ENCODE measurements around the gene ITPKC. TPM values are rescaled to one million over a fixed set of nuclear protein-coding genes. Genes with fewer than 3 reads are reported as not detected.
"Not testable (repeated sequence)": the region's sequence is repeated elsewhere in the genome, so short reads cannot be mapped to it uniquely, and the experiment has no call there.

ITPKC gene
- polyA plus RNA-seq, 1 experiment: 8.9 TPM

DNA sequence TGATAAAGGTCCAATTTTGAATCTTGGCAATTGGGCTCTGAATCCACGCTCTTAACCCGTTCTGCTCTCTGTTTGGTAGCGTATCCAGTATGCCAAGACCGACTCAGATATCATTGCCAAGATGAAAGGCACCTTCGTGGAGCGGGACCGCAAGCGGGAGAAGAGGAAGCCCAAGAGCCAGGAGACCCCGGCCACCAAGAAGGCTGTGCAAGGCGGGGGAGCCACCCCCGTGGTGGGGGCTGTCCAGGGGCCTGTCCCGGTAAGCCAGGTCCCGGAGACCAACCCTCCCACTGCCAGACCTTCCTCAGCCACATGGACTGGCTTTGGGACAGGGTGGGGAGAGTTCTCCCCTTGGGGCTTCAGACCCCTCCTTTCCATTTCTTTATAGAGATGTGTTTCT, 42.4 kb downstream of the ITPKC start:
- no peaks in the 10 kb centered on the region for H3K27me3 ChIP-seq (ENCODE audit: control insufficient read depth, insufficient read depth, low read length)
- H3K9me3 ChIP-seq (ENCODE audit: control insufficient read depth, insufficient read depth, low read length): no peaks in the 10 kb centered on the region; the same call in 1 of the 2 replicates
- POLR2A ChIA-PET: no interaction called here
- no peak overlapping the region for H3K27ac ChIP-seq (ENCODE audit: low read depth, low read length)
- CTCF ChIA-PET: no interaction called here
- no peak overlapping the region for H3K4me3 ChIP-seq (ENCODE audit: low read depth, low read length)
- TF ChIP-seq, protein P1, sequence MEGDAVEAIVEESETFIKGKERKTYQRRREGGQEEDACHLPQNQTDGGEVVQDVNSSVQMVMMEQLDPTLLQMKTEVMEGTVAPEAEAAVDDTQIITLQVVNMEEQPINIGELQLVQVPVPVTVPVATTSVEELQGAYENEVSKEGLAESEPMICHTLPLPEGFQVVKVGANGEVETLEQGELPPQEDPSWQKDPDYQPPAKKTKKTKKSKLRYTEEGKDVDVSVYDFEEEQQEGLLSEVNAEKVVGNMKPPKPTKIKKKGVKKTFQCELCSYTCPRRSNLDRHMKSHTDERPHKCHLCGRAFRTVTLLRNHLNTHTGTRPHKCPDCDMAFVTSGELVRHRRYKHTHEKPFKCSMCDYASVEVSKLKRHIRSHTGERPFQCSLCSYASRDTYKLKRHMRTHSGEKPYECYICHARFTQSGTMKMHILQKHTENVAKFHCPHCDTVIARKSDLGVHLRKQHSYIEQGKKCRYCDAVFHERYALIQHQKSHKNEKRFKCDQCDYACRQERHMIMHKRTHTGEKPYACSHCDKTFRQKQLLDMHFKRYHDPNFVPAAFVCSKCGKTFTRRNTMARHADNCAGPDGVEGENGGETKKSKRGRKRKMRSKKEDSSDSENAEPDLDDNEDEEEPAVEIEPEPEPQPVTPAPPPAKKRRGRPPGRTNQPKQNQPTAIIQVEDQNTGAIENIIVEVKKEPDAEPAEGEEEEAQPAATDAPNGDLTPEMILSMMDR (IDR thresholded peaks at IDR 0.05; ENCODE audit: low read depth, low read length): no peak
- no peak for DNase-seq (ENCODE audit: low read depth, low spot score)

DNA sequence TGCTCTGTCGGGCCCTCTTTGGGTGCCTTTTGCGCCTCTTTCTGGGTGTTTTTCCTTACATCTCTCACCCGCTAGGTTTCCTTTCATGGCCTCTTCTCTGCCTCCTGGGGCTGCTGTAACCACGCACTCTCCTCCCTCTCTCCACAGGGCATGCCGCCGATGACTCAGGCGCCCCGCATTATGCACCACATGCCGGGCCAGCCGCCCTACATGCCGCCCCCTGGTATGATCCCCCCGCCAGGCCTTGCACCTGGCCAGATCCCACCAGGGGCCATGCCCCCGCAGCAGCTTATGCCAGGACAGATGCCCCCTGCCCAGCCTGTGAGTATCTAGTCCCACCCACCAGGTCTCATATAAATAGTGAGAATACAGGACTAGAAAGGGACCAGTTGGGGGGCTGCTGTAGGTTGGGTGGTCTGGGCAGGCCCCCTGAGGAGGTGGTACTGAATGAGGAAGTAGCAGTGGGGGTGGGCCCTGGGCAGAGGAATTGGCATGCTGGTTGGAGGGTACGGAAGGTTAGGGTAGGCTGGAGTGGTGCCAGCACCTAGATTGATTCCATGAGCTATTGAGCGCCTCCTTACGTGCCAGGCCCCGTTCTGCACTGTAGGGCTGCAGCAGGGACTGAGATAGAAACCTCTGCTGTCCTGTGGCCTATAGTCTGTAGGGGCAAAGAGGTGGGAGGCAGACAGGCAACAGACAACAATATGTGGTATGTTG, 46.0 kb downstream of the ITPKC start:
- no peak overlapping the region for H3K27ac ChIP-seq (ENCODE audit: low read depth, low read length)
- H3K4me3 ChIP-seq (ENCODE audit: low read depth, low read length): no peak overlapping the region
- no peak for DNase-seq (ENCODE audit: low read depth, low spot score)
- TF ChIP-seq, protein P1 (IDR thresholded peaks at IDR 0.05; ENCODE audit: low read depth, low read length): no peak
- no peaks in the 10 kb centered on the region for H3K27me3 ChIP-seq (ENCODE audit: control insufficient read depth, insufficient read depth, low read length)
- H3K9me3 ChIP-seq (ENCODE audit: control insufficient read depth, insufficient read depth, low read length): no peaks in the 10 kb centered on the region; the same call in 1 of the 2 replicates
- ChIA-PET POLR2A (no interaction called here), CTCF (no interaction called here)

DNA sequence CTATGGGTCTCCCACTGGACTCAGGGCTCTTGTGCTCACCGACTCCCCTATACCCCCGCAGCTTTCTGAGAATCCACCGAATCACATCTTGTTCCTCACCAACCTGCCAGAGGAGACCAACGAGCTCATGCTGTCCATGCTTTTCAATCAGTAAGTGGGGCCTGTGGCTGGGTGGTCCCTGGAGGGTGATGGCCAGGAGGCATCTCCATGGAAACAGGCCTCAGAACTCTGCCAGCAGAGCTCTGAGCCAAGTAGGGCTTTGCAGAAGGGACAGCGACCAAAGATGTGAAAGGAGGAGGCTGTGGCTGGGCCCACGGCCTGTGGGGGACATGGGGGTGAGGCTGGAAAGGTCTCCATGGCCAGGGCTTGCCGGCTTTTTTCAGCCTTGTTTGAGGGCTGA, 46.6 kb downstream of the ITPKC start:
- TF ChIP-seq, protein P1 (IDR thresholded peaks at IDR 0.05; ENCODE audit: low read depth, low read length): no peak
- no peaks in the 10 kb centered on the region; the same call in 1 of the 2 replicates for H3K9me3 ChIP-seq (ENCODE audit: control insufficient read depth, insufficient read depth, low read length)
- DNase-seq (ENCODE audit: low read depth, low spot score): no peak
- H3K27me3 ChIP-seq (ENCODE audit: control insufficient read depth, insufficient read depth, low read length): no peaks in the 10 kb centered on the region
- CTCF ChIA-PET: interaction anchor here (0.6 kb wide), 1 partner anchor 545 kb away, joined by 3 read pairs; no protein-coding TSS in a partner anchor
- no peak overlapping the region for H3K27ac ChIP-seq (ENCODE audit: low read depth, low read length)
- no peak overlapping the region for H3K4me3 ChIP-seq (ENCODE audit: low read depth, low read length)
- POLR2A ChIA-PET: no interaction called here

DNA sequence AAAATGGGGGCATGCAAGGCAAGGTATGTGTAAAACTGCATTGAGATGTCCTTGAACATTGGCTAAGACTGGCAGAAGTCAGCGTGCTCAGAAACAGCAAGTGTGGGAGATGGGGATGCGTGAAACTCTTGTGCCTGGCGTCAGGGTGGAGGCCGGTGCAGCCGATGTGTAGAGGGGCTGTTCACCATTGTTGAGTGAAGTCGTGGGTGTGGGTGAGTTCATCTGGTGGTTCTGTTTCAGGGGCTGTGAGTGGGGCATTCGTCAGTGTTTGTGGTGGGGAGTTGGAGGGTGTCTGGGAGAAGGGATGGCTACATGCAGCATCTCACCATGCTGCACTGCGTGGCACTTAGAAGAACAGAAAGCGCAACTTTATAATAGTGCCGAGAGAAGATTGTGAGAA, 47.1 kb downstream of the ITPKC start:
- TF ChIP-seq, protein P1 (IDR thresholded peaks at IDR 0.05; ENCODE audit: low read depth, low read length): no peak
- Histone ChIP-seq H3K27ac (ENCODE audit: low read depth, low read length) (no peak overlapping the region), H3K9me3 (ENCODE audit: control insufficient read depth, insufficient read depth, low read length) (no peaks in the 10 kb centered on the region; the same call in 1 of the 2 replicates), H3K4me3 (ENCODE audit: low read depth, low read length) (no peak overlapping the region), H3K27me3 (ENCODE audit: control insufficient read depth, insufficient read depth, low read length) (no peaks in the 10 kb centered on the region)
- ChIA-PET CTCF (interaction anchor here (0.6 kb wide), 1 partner anchor 545 kb away, joined by 3 read pairs; no protein-coding TSS in a partner anchor), POLR2A (no interaction called here)
- no peak for DNase-seq (ENCODE audit: low read depth, low spot score)

DNA sequence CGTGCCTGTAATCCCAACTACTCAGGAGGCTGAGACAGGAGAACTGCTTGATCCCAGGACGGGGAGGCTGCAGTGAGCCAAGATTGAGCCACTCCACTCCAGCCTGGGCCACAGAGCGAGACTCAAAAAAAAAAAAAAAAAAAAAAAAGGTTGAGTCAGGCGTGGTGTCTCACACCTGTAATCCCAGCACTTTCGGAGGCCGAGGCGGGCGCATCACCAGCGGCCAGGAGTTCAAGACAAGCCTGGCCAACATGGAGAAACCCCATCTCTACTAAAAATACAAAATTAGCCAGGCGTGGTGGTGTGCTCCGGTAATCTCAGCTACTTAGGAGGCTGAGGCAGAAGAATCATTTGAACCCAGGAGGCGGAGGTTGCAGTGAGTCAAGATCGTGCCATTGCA, 49.5 kb downstream of the ITPKC start:
- H3K4me3 ChIP-seq (ENCODE audit: low read depth, low read length); CTCF ChIA-PET; H3K27ac ChIP-seq (ENCODE audit: low read depth, low read length); H3K9me3 ChIP-seq (ENCODE audit: control insufficient read depth, insufficient read depth, low read length); H3K27me3 ChIP-seq (ENCODE audit: control insufficient read depth, insufficient read depth, low read length); DNase-seq (ENCODE audit: low read depth, low spot score): not testable (repeated sequence)
- POLR2A ChIA-PET: interaction anchor here (1.1 kb wide), 2 partner anchors 12 to 16 kb away, joined by 3 to 16 read pairs; partner anchors contain the start of gene ACTMAP

Measured in AG04450 (cell line).